ENCODE data around the gene DOCK8.
A peak's percentile ranks its signal among the peaks of the same experiment; 100 is the strongest.

Gene DOCK8

DNA sequence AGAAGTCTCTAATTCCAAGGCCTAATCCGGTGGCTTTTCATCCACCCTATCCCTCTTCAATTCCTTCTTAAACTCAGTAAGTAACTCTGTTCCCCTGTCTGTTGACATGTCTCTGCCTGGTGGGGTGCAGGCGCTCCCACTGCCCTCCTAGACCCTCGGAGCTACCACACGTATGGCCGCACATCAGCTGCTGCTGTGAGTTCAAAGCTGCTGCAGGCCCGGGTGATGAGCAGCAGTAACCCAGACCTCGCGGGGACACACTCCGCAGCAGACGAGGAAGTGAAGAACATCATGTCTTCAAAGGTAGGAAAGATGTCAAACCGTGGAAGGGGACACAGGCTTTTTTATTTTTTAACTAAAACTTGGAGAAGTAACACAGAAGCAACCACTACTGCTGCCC, 167.7 kb downstream of the DOCK8 start:
- no peak for DNase-seq
- TF ChIP-seq, protein P1, sequence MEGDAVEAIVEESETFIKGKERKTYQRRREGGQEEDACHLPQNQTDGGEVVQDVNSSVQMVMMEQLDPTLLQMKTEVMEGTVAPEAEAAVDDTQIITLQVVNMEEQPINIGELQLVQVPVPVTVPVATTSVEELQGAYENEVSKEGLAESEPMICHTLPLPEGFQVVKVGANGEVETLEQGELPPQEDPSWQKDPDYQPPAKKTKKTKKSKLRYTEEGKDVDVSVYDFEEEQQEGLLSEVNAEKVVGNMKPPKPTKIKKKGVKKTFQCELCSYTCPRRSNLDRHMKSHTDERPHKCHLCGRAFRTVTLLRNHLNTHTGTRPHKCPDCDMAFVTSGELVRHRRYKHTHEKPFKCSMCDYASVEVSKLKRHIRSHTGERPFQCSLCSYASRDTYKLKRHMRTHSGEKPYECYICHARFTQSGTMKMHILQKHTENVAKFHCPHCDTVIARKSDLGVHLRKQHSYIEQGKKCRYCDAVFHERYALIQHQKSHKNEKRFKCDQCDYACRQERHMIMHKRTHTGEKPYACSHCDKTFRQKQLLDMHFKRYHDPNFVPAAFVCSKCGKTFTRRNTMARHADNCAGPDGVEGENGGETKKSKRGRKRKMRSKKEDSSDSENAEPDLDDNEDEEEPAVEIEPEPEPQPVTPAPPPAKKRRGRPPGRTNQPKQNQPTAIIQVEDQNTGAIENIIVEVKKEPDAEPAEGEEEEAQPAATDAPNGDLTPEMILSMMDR (IDR thresholded peaks at IDR 0.05; ENCODE audit: low read depth, low read length, missing control alignments), result no peak
- no peak overlapping the region for H3K4me3 ChIP-seq (ENCODE audit: low read depth, low read length)
- in situ Hi-C loops (cut with HindIII; ENCODE audit: low pct_ligation_motif_present, low sequenced_read_pairs), result no loop called here
- no peak overlapping the region for H3K27ac ChIP-seq
- no peaks in the 10 kb centered on the region for H3K36me3 ChIP-seq (replicated peaks)
- H3K27me3 ChIP-seq (replicated peaks), result no peaks in the 10 kb centered on the region

DNA sequence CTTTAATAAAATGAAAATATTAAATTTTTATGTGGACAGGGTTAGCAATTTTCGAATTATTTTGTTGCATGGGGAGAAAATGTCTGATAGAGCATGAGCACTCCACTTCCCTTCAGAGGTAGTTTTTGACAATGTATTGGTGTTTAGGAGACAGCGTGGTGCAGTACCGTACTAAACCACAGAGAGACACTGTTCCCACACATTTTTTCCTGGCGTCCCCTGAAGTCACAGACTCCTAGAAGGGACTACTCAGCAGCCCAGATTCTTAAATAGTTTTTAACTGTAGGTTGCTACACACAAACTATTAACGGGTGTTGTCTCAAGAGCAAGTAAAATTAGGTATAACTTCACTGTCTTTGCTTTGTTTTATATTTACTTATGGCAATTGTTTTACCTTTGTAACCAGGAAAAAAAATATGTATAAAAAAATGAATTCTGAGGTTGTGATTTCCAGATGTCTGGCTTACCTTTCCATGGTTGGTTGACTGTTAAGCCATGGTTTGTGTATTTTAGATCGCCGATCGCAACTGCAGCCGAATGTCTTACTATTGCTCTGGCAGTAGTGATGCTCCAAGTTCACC, 171.2 kb downstream of the DOCK8 start:
- DNase-seq, result peak; percentile 55
- Histone ChIP-seq H3K27me3 (replicated peaks) (no peaks in the 10 kb centered on the region), H3K27ac (no peak overlapping the region), H3K36me3 (replicated peaks) (no peaks in the 10 kb centered on the region), H3K4me3 (ENCODE audit: low read depth, low read length) (no peak overlapping the region)
- in situ Hi-C loops (cut with HindIII; ENCODE audit: low pct_ligation_motif_present, low sequenced_read_pairs), result no loop called here
- TF ChIP-seq, protein P1 (IDR thresholded peaks at IDR 0.05; ENCODE audit: low read depth, low read length, missing control alignments), result peak; percentile 84

DNA sequence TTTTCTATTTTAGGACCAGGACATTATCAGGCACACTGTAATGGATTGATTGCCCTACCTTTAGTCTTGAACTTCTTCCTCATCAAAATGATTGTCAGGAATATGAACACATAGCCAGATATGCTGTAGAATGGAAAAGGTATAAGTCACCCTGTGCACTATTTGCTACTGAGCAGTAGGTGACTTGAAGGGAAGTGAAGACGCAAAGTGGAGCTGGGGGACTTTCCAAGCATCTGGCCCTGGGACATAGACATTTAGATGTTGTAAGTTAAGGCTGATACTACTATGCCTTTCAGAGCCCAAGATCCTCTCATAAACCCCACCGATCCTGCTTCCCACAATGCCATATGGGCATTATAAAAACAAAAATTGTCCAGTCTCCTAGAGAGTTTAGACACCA, 174.5 kb downstream of the DOCK8 start:
- no peaks in the 10 kb centered on the region for H3K36me3 ChIP-seq (replicated peaks)

DNA sequence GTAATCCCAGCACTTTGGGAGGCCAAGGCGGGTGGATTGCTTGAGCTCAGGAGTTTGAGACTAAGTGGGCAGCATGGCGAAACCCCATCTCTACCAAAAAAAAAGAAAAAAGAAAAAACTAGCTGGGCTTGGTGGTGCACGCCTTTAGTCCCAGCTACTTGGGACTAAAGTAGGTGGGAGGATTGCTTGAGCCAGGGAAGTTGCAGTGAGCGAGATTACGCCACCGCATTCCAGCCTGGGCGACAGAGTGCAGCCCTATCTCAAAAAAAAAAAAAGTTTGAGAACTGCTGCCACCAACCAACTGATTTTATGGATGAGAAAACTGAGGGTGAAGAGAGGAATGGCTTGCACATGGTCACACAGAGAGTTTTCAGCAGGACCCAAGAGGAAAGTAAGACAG, 175.1 kb downstream of the DOCK8 start:
- DNase-seq, result no peak

More for the DNA sequence above, 174.5 kb downstream of the DOCK8 start:
- in situ Hi-C loops (cut with HindIII; ENCODE audit: low pct_ligation_motif_present, low sequenced_read_pairs), result no loop called here
- H3K4me3 ChIP-seq (ENCODE audit: low read depth, low read length), result no peak overlapping the region
- H3K27me3 ChIP-seq (replicated peaks), result no peaks in the 10 kb centered on the region
- TF ChIP-seq, protein P1 (IDR thresholded peaks at IDR 0.05; ENCODE audit: low read depth, low read length, missing control alignments), result no peak
- no peak overlapping the region for H3K27ac ChIP-seq
- DNase-seq, result no peak

DNA sequence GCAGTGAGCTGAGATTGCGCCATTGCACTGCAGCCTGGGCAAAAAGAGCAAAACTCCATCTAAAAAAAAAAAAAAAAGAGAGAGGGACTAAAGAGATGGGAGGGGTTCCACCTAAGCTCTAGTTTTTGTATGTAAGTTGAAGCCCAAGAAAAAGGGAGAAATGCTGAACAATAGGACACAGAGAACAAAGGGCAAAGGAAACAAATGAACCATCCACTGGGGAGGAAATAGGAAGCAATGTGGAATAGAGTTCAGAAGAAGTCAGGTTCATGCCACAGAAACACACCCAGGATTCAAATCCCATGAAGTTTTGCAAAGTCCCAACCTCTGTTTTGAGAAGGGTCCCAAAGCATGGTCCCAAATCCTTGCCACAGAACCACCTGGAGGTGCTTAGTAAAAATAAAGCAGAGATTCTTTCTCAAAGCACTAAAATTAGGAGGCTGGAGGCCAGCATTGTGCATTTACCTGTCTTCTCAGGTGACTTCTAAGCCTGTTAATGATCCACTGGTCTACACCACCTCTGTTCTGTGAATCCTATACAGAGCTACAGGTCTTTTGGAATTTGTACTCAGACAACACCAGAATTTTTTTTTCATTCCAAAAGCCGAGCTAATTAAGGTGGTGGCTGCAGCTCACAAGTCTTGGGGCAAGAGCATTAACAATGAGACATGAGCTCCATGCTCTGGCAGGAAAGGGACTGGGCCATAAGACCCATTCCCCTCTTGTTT, 177.6 kb downstream of the DOCK8 start:
- H3K36me3 ChIP-seq (replicated peaks), result no peaks in the 10 kb centered on the region
- no peaks in the 10 kb centered on the region for H3K27me3 ChIP-seq (replicated peaks)
- in situ Hi-C loops (cut with HindIII; ENCODE audit: low pct_ligation_motif_present, low sequenced_read_pairs), result no loop called here
- TF ChIP-seq, protein P1 (IDR thresholded peaks at IDR 0.05; ENCODE audit: low read depth, low read length, missing control alignments), result no peak
- no peak overlapping the region for H3K4me3 ChIP-seq (ENCODE audit: low read depth, low read length)
- DNase-seq, result no peak
- no peak overlapping the region for H3K27ac ChIP-seq

More for the DNA sequence above, 175.1 kb downstream of the DOCK8 start:
- H3K27me3 ChIP-seq (replicated peaks), result no peaks in the 10 kb centered on the region
- H3K36me3 ChIP-seq (replicated peaks), result no peaks in the 10 kb centered on the region
- TF ChIP-seq, protein P1 (IDR thresholded peaks at IDR 0.05; ENCODE audit: low read depth, low read length, missing control alignments), result no peak
- in situ Hi-C loops (cut with HindIII; ENCODE audit: low pct_ligation_motif_present, low sequenced_read_pairs), result no loop called here
- no peak overlapping the region for H3K4me3 ChIP-seq (ENCODE audit: low read depth, low read length)
- H3K27ac ChIP-seq, result no peak overlapping the region

Measured in brain microvascular endothelial cell (primary cell).